ENCODE results near the gene FNIP1.

DNA sequence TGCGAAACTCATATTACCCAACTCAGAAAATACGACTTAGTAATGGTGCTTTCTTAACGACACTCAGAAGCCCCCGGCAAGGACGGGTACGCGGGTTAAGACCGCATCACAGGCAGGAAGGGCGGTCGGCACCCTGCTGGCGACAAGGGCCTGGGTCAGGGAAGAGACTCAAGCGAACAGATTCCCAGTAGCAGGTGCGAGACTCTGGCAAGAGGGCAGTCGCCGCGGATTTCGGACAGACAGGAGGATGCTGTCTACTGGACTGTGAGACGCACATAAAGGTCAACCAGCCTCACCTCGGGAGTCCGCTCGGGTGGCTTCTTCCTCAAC is 162.2 kb downstream of the FNIP1 start:
- TF ChIP-seq YY1 (IDR thresholded peaks at IDR 0.05; ENCODE audit: extremely low read depth, insufficient replicate concordance, low read depth, low read length) (no peak), POLR2AphosphoS5 (IDR thresholded peaks at IDR 0.05; ENCODE audit: low read depth, low read length) (no peak), SRF (IDR thresholded peaks at IDR 0.05; ENCODE audit: low read depth) (no peak), POLR2A (IDR thresholded peaks at IDR 0.05; ENCODE audit: borderline replicate concordance, extremely low read depth, insufficient read depth, insufficient read length) (no peak), ZBTB33 (IDR thresholded peaks at IDR 0.05; ENCODE audit: extremely low read depth, insufficient replicate concordance, low read length) (no peak), EZH2phosphoT487 (IDR thresholded peaks at IDR 0.05; ENCODE audit: borderline replicate concordance) (no peak), EGR1 (IDR thresholded peaks at IDR 0.05; ENCODE audit: low read depth) (no peak)
- TF ChIP-seq, protein P1, sequence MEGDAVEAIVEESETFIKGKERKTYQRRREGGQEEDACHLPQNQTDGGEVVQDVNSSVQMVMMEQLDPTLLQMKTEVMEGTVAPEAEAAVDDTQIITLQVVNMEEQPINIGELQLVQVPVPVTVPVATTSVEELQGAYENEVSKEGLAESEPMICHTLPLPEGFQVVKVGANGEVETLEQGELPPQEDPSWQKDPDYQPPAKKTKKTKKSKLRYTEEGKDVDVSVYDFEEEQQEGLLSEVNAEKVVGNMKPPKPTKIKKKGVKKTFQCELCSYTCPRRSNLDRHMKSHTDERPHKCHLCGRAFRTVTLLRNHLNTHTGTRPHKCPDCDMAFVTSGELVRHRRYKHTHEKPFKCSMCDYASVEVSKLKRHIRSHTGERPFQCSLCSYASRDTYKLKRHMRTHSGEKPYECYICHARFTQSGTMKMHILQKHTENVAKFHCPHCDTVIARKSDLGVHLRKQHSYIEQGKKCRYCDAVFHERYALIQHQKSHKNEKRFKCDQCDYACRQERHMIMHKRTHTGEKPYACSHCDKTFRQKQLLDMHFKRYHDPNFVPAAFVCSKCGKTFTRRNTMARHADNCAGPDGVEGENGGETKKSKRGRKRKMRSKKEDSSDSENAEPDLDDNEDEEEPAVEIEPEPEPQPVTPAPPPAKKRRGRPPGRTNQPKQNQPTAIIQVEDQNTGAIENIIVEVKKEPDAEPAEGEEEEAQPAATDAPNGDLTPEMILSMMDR (IDR thresholded peaks at IDR 0.05 in 2 of 3, conservative IDR thresholded peaks at IDR 0.05 in 1 of 3; ENCODE audit: borderline replicate concordance in 1 of 3, insufficient read depth in 1 of 3, low read depth in 2 of 3, low read length in 2 of 3) = no peak

Data from HCT116 (cell line).